Measurements from ENCODE around the gene B3GALT6.

The B3GALT6 gene

GRCh38 chr1:1232208-1232795, at the start of gene B3GALT6:
B3GALT6 (plus strand) TSS chr1:1232237; CDS start chr1:1232279, 42 bp downstream.
- no peak for TF ChIP-seq CTCF (IDR thresholded peaks at IDR 0.05; ENCODE audit: control extremely low read depth, extremely low read depth, low read depth, missing control alignments)
- DNase-seq (ENCODE audit: extremely low spot score) = no peak
- POLR2A ChIA-PET = no interaction called here
- CTCF ChIA-PET = interaction anchor here (1.5 kb wide), 1 partner anchor 110 kb away, joined by 3 read pairs; no protein-coding TSS in a partner anchor

- CTCF ChIA-PET = no interaction called here
- DNase-seq (ENCODE audit: extremely low spot score) = no peak
- TF ChIP-seq CTCF (IDR thresholded peaks at IDR 0.05; ENCODE audit: control extremely low read depth, extremely low read depth, low read depth, missing control alignments) = no peak
- POLR2A ChIA-PET = no interaction called here
These were observed 49.4 kb upstream of the B3GALT6 start for GRCh38 chr1:1182491-1183220.

- no peak for TF ChIP-seq CTCF (IDR thresholded peaks at IDR 0.05; ENCODE audit: control extremely low read depth, extremely low read depth, low read depth, missing control alignments)
- DNase-seq (ENCODE audit: extremely low spot score) = no peak
- CTCF ChIA-PET = no interaction called here
- POLR2A ChIA-PET = no interaction called here
These were observed 48.8 kb upstream of the B3GALT6 start for GRCh38 chr1:1183221-1183747.

- POLR2A ChIA-PET = no interaction called here
- DNase-seq (ENCODE audit: extremely low spot score) = no peak
- CTCF ChIA-PET = no interaction called here
- TF ChIP-seq CTCF (IDR thresholded peaks at IDR 0.05; ENCODE audit: control extremely low read depth, extremely low read depth, low read depth, missing control alignments) = no peak
These were observed 47.9 kb upstream of the B3GALT6 start for GRCh38 chr1:1183833-1184775.

- POLR2A ChIA-PET = no interaction called here
- CTCF ChIA-PET = no interaction called here
- TF ChIP-seq CTCF (IDR thresholded peaks at IDR 0.05; ENCODE audit: control extremely low read depth, extremely low read depth, low read depth, missing control alignments) = no peak
- no peak for DNase-seq (ENCODE audit: extremely low spot score)
These were observed 46.8 kb upstream of the B3GALT6 start for GRCh38 chr1:1185101-1185765.

GRCh38 chr1:1187938-1188337, 44.1 kb upstream of the B3GALT6 start:
- ChIA-PET POLR2A (no interaction called here), CTCF (interaction anchor here (0.8 to 1.2 kb wide), 4 partner anchors 12 to 104 kb away, joined by 3 read pairs; no protein-coding TSS in a partner anchor)
- TF ChIP-seq CTCF (IDR thresholded peaks at IDR 0.05; ENCODE audit: control extremely low read depth, extremely low read depth, low read depth, missing control alignments) = no peak
- no peak for DNase-seq (ENCODE audit: extremely low spot score)
